Measurements from ENCODE around the gene KASH5.
A peak's percentile ranks its signal among the peaks of the same experiment; 100 is the strongest.

KASH5 gene

DNA sequence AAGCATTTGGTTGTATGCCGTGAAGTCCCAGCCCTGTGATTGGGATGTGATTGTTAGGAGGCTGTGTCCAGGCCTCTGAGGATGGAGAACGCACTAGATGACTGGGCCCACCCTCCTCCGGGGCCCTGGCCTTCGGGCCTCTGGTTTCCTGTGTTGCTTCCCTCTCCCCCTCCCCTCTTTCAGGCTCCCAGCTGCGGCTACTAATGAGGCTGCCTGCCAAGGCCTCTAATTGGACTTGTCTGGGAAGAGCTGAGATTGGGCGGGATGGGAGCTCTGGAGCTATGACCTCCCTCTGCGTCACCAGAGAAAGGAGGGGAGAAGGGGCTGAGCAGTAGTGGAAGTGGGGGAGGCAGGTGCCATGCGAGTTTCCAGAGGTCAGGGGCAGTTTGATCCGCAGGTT lies 25.3 kb downstream of the KASH5 start:
- Mint-ChIP-seq H3K36me3 (ENCODE audit: low read depth) (no peaks in the 10 kb centered on the region), H3K9me3 (no peaks in the 10 kb centered on the region), H3K4me3 (no peak overlapping the region), H3K27ac (peak overlapping the region; percentile 86), H3K4me1 (peaks cover 83% of the 10 kb centered on the region), H3K27me3 (ENCODE audit: low read depth, poor library complexity) (peaks cover 18% of the 10 kb centered on the region)
- DNase-seq: no peak
- TF ChIP-seq, protein P1, sequence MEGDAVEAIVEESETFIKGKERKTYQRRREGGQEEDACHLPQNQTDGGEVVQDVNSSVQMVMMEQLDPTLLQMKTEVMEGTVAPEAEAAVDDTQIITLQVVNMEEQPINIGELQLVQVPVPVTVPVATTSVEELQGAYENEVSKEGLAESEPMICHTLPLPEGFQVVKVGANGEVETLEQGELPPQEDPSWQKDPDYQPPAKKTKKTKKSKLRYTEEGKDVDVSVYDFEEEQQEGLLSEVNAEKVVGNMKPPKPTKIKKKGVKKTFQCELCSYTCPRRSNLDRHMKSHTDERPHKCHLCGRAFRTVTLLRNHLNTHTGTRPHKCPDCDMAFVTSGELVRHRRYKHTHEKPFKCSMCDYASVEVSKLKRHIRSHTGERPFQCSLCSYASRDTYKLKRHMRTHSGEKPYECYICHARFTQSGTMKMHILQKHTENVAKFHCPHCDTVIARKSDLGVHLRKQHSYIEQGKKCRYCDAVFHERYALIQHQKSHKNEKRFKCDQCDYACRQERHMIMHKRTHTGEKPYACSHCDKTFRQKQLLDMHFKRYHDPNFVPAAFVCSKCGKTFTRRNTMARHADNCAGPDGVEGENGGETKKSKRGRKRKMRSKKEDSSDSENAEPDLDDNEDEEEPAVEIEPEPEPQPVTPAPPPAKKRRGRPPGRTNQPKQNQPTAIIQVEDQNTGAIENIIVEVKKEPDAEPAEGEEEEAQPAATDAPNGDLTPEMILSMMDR (IDR thresholded peaks at IDR 0.05): no peak

DNA sequence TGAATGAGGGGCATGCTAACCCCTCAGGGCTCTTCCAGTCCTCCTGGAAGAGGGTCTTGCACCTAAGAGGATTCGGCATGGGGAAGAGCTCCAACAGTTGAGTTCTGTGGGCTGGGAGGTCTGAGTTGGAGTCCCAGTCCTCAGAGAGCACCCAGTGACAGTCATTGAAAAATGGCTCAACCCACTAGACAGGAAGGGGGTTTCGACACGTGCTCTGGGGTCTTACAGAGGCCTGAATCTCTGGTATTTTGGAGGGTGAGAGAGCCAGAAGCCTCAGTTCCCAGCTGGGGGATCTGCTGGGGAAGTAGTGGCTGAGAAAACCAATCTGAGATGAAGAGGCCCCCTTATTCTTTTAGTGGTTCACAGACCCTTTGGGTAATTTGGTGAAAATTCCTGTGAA lies 26.2 kb downstream of the KASH5 start:
- Mint-ChIP-seq H3K36me3 (ENCODE audit: low read depth) (no peaks in the 10 kb centered on the region), H3K4me3 (no peak overlapping the region), H3K27ac (peak overlapping the region; percentile 45), H3K27me3 (ENCODE audit: low read depth, poor library complexity) (peaks cover 22% of the 10 kb centered on the region), H3K9me3 (no peaks in the 10 kb centered on the region), H3K4me1 (peaks cover 74% of the 10 kb centered on the region)
- TF ChIP-seq, protein P1 (IDR thresholded peaks at IDR 0.05): no peak
- DNase-seq: no peak

GRCh38 chr19:49415102-49415809 lies 27.2 kb downstream of the KASH5 start:
- Mint-ChIP-seq H3K27ac (no peak overlapping the region), H3K27me3 (ENCODE audit: low read depth, poor library complexity) (peaks cover 32% of the 10 kb centered on the region)

GRCh38 chr19:49415810-49416200 lies 27.8 kb downstream of the KASH5 start:
- no peak for DNase-seq
- TF ChIP-seq, protein P1 (IDR thresholded peaks at IDR 0.05): no peak
- no peak overlapping the region for H3K4me3 Mint-ChIP-seq
- peaks cover 79% of the 10 kb centered on the region for H3K4me1 Mint-ChIP-seq
- H3K36me3 Mint-ChIP-seq (ENCODE audit: low read depth): no peaks in the 10 kb centered on the region
- no peak overlapping the region for H3K27ac Mint-ChIP-seq
- peaks cover 37% of the 10 kb centered on the region for H3K27me3 Mint-ChIP-seq (ENCODE audit: low read depth, poor library complexity)
- no peaks in the 10 kb centered on the region for H3K9me3 Mint-ChIP-seq

More at GRCh38 chr19:49415102-49415809, 27.2 kb downstream of the KASH5 start:
- no peak for DNase-seq
- H3K4me1 Mint-ChIP-seq: peaks cover 74% of the 10 kb centered on the region
- TF ChIP-seq, protein P1 (IDR thresholded peaks at IDR 0.05): no peak
- H3K9me3 Mint-ChIP-seq: no peaks in the 10 kb centered on the region
- no peaks in the 10 kb centered on the region for H3K36me3 Mint-ChIP-seq (ENCODE audit: low read depth)
- no peak overlapping the region for H3K4me3 Mint-ChIP-seq

DNA sequence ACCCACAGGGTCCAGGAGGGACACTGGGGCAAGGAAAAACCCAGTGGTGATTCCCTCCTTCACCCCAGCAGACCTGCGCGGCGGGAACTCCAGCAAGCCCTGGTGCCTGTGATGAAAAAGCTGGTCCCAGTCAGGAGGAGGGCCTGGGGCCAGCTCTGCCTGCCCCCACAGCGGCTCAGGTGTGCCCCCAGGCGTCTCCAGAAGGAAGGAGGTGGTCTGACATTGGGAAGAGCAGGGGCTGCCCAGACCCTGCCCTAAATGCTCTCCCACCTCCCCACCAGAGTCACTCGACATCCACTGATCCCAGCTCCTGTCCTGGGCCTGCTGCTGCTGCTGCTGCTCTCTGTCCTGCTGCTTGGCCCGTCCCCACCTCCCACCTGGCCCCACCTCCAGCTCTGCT lies 29.0 kb downstream of the KASH5 start:
- peaks cover 78% of the 10 kb centered on the region for H3K4me1 Mint-ChIP-seq
- H3K4me3 Mint-ChIP-seq: no peak overlapping the region
- no peaks in the 10 kb centered on the region for H3K9me3 Mint-ChIP-seq
- TF ChIP-seq, protein P1 (IDR thresholded peaks at IDR 0.05): no peak
- H3K36me3 Mint-ChIP-seq (ENCODE audit: low read depth): no peaks in the 10 kb centered on the region
- H3K27ac Mint-ChIP-seq: no peak overlapping the region
- peaks cover 50% of the 10 kb centered on the region for H3K27me3 Mint-ChIP-seq (ENCODE audit: low read depth, poor library complexity)
- no peak for DNase-seq

GRCh38 chr19:49418511-49418910 lies 30.5 kb downstream of the KASH5 start:
- no peaks in the 10 kb centered on the region for H3K9me3 Mint-ChIP-seq
- no peak overlapping the region for H3K27ac Mint-ChIP-seq

More at GRCh38 chr19:49418511-49418910, 30.5 kb downstream of the KASH5 start:
- DNase-seq: no peak
- Mint-ChIP-seq H3K36me3 (ENCODE audit: low read depth) (no peaks in the 10 kb centered on the region), H3K4me3 (no peak overlapping the region), H3K27me3 (ENCODE audit: low read depth, poor library complexity) (peaks cover 64% of the 10 kb centered on the region), H3K4me1 (peaks cover 73% of the 10 kb centered on the region)
- TF ChIP-seq, protein P1 (IDR thresholded peaks at IDR 0.05): no peak
